Measurements from ENCODE around the gene CD48. TPM values are rescaled to one million over a fixed set of nuclear protein-coding genes. Genes with fewer than 3 reads are reported as not detected.

CD48 gene
- total and polyA plus RNA-seq, 2 donors (not counting 1 experiment from before 2014, with no cell fraction given): 252 to 428 TPM

DNA sequence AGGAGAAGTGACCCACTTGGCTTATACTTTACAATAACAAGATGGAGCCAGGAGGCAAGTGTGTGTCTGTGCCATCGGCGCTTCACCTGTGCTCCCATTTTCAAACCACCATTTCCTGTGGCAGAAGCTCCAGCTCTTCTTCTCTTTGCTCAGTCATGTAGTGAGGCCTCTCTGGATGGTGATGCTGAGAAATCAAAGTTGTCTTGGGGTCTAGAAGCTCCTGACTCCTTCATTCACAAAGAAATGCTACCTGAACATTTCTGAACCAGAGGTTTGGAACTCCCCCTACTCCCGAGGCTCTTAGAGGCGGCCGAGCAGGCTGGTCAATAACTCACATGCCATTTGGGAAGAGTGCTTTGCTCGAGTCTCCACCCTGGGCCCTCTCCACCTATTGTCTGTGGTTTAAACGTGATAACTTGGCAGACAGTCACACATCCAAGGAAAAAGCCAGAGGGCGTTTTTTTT lies 82.8 kb downstream of the CD48 start:
- H4K20me1 ChIP-seq (ENCODE audit: control insufficient read depth, insufficient read depth, low read length, poor library complexity, severe bottlenecking): peaks cover 6% of the 10 kb centered on the region
- H3K4me2 ChIP-seq (replicated peaks; ENCODE audit: low read depth, low read length, poor library complexity, severe bottlenecking): peak overlapping the region; percentile 32
- no peak overlapping the region for H3K9ac ChIP-seq (ENCODE audit: low read length)
- no peaks in the 10 kb centered on the region for H3K9me3 Mint-ChIP-seq (ENCODE audit: insufficient read depth)
- H3K9me3 ChIP-seq (ENCODE audit: control extremely low read depth in 1 of 3, control insufficient read depth in 2 of 3, insufficient read depth in 1 of 3, low read length in 2 of 3): no peaks in the 10 kb centered on the region
- CTCF ChIA-PET: interaction anchor here (0.8 to 10.0 kb wide), 5 partner anchors 10 to 200 kb away, joined by 3 to 76 read pairs (median 14); partner anchors contain the start of gene SLAMF1
- no peak overlapping the region for H3K4me3 ChIP-seq (ENCODE audit: control extremely low read depth in 1 of 5, extremely low read depth in 1 of 5, insufficient read depth in 1 of 5, low read depth in 2 of 5, low read length in 4 of 5)
- H3K36me3 ChIP-seq (replicated peaks in 1 of 2; ENCODE audit: control extremely low read depth in 1 of 2, control insufficient read depth in 1 of 2, extremely low read depth in 1 of 2, insufficient read depth in 2 of 2, low read length in 1 of 2): peaks cover 0 to 55% of the 10 kb centered on the region in 2 experiments
- H3K27me3 Mint-ChIP-seq: no peaks in the 10 kb centered on the region
- H3K27ac ChIP-seq (ENCODE audit: low read length in 2 of 2): no peak overlapping the region
- H3K27ac Mint-ChIP-seq: no peak overlapping the region
- intact Hi-C loops (cut with micrococcal nuclease): no loop called here
- WGBS (ENCODE audit: insufficient coverage): 55% methylated on average over 2 of the region's 8 CpGs
- no peak overlapping the region for H2AFZ ChIP-seq (ENCODE audit: insufficient read depth, low read depth, low read length, poor library complexity, severe bottlenecking)
- no peak overlapping the region for H3K4me3 Mint-ChIP-seq
- TF ChIP-seq EZH2 (IDR thresholded peaks at IDR 0.05; ENCODE audit: borderline replicate concordance, insufficient read depth, low read depth, low read length, poor library complexity, severe bottlenecking) (no peak), CTCF (IDR thresholded peaks at IDR 0.05) (no peak)
- H3K79me2 ChIP-seq (ENCODE audit: control insufficient read depth, insufficient read depth, low read length): peaks cover 98% of the 10 kb centered on the region
- H3K27me3 ChIP-seq (replicated peaks in 1 of 4; ENCODE audit: control extremely low read depth in 1 of 4, control insufficient read depth in 3 of 4, insufficient read depth in 4 of 4, low read length in 3 of 4): no peaks in the 10 kb centered on the region
- ATAC-seq (ENCODE audit: low read depth): no peak
- DNase-seq: no peak
- H3K4me1 Mint-ChIP-seq: peaks cover 93% of the 10 kb centered on the region
- peaks cover 92 to 96% of the 10 kb centered on the region in 2 donors for H3K4me1 ChIP-seq (ENCODE audit: control insufficient read depth in 2 of 2, insufficient read depth in 2 of 2, low read length in 2 of 2)
- POLR2A ChIA-PET: interaction anchor here (0.6 to 1.8 kb wide), 2 partner anchors 11 to 127 kb away, joined by 4 read pairs; no protein-coding TSS in a partner anchor

Other genes starting within 250 kb of the CD48 start
- gene SLAMF6, start 188.6 kb downstream of the CD48 start, total RNA-seq: 64.8 and 64.9 TPM in 2 replicates
- gene SLAMF6, start 188.6 kb downstream of the CD48 start, polyA plus RNA-seq: 50.5 and 79.6 TPM in 2 replicates
- gene CD84, start 132.3 kb downstream of the CD48 start, total RNA-seq: 58.5 and 63.9 TPM in 2 replicates
- 19.8 and 20.4 TPM in 2 replicates for gene CD84, start 132.3 kb downstream of the CD48 start, polyA plus RNA-seq
- 42.3 and 45.6 TPM in 2 replicates for gene SLAMF1, start 64.8 kb downstream of the CD48 start, total RNA-seq
- gene SLAMF1, start 64.8 kb downstream of the CD48 start, polyA plus RNA-seq: 19.2 and 20.7 TPM in 2 replicates
- gene SLAMF7, start 27.4 kb upstream of the CD48 start, total RNA-seq: 51.6 and 52.6 TPM in 2 replicates
- 12.4 and 13.1 TPM in 2 replicates for gene SLAMF7, start 27.4 kb upstream of the CD48 start, polyA plus RNA-seq
- gene LY9, start 84.4 kb upstream of the CD48 start, total RNA-seq: 365 and 367 TPM in 2 replicates
- gene LY9, start 84.4 kb upstream of the CD48 start, polyA plus RNA-seq: 252 and 301 TPM in 2 replicates
- 0.15 TPM in 1 of 2 replicates, not detected in the other for gene CD244, start 151.1 kb upstream of the CD48 start, total RNA-seq
- gene CD244, start 151.1 kb upstream of the CD48 start, polyA plus RNA-seq: 0.31 and 0.69 TPM in 2 replicates
- not detected in 2 replicates for gene ITLN1, start 173.4 kb upstream of the CD48 start, total RNA-seq
- gene ITLN1, start 173.4 kb upstream of the CD48 start, polyA plus RNA-seq: not detected in 2 replicates
- not detected in 2 replicates for gene ITLN2, start 243.0 kb upstream of the CD48 start, total RNA-seq
- gene ITLN2, start 243.0 kb upstream of the CD48 start, polyA plus RNA-seq: not detected in 2 replicates